NCI-H2107 (cell line): Measurements from ENCODE around the gene U2AF2.

Source experiments
- DNase-seq: peaks from one replicate; lab custom pipeline; 2025; lab: John Stamatoyannopoulos, UW

The U2AF2 gene

DNA sequence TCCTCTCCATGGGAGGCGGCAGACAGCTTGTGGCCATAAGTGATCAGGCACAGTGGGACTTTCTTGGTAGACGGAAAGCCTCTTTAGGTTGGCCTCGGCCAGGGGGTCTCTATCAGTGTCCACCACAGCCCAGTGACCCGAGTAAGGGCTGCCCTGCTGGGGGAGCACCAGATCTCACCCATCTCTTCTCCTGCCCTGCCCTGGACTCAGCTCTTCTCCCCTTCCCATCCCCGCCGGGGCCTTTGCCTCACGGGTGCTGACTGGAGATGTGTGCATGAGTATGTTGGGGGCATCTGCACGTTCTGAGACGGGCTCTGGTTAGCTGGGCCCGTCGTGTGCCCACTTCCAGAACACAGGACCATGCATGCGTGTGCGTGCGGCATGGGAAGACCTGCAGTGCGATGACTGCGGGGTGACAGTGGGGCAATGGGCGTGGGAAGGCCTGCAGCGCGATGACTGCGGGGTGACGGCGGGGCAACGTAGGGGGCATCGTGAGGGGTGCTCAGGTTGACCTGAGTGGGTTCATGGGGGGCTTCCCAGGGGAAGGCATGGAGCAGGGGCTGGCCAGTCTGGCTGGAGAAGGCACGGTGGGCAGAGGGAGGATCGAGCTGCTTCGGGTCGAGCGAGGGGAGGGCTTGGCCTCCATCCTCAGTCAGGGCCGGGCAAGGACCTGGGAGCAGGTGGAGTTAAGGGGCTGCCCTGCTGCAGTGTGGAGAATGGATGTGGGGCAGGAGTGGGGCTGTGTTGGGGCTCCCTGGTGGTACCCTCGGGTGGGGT lies 36.1 kb downstream of the U2AF2 start:
- DNase-seq, result no peak

DNA sequence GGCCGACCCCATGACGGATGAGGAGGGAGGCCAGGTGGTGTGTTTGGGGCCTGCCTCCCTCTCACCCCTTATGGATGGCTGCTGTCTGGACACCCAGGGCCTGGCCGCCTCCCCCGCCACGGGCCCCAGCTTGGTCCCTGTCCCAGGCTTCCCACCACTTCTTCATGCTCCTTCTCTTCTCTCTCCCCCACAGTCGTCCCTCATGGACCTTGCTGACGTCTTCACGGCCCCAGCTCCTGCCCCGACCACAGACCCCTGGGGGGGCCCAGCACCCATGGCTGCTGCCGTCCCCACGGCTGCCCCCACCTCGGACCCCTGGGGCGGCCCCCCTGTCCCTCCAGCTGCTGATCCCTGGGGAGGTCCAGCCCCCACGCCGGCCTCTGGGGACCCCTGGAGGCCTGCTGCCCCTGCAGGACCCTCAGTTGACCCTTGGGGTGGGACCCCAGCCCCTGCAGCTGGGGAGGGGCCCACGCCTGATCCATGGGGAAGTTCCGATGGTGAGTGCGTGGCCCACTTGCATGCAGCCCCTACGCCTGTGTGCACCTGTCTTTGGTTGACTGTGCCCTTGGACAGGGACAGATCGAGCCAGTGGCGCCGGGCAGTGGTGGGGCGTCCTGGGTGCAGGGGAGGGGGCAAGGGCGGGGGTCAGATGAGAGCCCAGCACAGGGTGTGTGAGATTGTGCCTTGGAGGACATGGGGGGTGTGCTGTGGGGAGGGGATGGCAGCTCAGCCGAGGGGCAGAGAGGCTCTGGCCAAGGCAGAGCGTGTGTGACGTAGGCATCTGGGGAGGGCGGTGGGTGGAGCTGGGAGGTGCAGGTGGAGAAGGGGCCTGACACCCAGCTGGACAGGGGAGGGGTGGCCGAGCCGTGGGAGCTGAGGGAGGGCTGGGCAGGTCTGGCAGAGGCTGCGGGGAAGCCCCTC lies 37.0 kb downstream of the U2AF2 start:
- DNase-seq, result no peak

DNA sequence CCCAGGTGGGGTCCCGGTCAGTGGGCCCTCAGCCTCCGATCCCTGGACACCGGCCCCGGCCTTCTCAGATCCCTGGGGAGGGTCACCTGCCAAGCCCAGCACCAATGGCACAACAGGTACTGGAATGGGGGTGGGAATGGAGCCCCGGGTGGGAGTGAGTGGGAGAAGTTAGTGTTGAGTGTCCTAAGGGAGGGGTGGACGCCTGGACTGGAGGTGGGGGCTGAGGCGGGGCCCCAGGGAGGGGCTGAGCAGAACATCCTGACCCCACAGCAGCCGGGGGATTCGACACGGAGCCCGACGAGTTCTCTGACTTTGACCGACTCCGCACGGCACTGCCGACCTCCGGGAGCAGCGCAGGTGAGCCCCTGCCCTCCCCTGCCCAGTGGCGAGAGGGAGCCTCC lies 37.8 kb downstream of the U2AF2 start:
- DNase-seq, result no peak

DNA sequence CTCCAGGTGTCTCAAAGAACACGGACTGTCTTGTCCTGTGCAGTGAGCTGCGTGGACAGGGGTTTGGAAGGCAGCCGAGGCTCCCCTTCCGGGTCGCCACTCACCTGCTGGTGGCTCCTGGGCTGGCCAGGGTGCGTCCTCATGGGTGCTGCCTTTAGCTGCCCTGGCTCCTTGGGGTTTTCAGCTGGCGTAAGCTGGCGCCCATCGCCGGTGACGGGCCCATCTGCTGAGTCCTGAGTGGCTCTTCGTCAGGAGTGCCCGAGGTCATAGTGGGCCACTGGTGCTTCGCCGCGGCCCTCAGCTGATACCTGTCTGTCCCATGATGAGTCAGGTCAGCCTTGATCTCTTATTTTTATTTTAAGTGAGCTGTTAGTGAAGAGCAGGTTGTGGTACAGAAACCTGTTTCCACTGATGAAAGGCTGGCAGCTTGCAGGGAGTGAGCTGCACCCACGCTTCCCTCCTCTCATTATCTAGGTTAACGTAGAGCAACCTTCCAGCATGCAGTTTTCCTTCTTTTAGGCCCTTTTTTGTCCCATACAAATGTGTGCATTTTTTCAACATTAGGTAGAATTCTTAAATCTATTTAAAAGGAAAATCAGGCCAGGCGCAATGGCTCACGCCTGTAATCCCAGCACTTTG lies 38.6 kb downstream of the U2AF2 start:
- no peak for DNase-seq

DNA sequence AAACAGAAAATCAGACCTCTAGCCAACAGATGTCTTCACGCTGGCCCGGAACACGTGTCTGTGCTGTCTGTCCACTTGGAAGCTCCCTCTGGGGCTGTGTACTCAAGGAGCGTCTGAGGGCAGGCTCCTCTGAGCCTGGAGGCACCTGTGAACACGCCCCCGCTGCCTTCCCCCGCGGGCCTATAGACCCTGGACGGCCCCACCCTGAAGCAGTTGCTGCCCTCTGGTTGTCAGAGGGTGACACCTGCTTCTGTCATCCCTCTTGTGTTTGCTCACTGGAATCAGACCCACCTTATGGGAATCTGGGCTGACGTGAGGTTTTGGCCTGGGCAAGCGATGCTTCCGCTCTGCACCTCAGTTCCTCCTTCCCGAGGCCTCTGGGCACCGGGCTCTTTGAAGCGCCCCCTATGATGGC lies 39.4 kb downstream of the U2AF2 start:
- DNase-seq, result no peak

DNA sequence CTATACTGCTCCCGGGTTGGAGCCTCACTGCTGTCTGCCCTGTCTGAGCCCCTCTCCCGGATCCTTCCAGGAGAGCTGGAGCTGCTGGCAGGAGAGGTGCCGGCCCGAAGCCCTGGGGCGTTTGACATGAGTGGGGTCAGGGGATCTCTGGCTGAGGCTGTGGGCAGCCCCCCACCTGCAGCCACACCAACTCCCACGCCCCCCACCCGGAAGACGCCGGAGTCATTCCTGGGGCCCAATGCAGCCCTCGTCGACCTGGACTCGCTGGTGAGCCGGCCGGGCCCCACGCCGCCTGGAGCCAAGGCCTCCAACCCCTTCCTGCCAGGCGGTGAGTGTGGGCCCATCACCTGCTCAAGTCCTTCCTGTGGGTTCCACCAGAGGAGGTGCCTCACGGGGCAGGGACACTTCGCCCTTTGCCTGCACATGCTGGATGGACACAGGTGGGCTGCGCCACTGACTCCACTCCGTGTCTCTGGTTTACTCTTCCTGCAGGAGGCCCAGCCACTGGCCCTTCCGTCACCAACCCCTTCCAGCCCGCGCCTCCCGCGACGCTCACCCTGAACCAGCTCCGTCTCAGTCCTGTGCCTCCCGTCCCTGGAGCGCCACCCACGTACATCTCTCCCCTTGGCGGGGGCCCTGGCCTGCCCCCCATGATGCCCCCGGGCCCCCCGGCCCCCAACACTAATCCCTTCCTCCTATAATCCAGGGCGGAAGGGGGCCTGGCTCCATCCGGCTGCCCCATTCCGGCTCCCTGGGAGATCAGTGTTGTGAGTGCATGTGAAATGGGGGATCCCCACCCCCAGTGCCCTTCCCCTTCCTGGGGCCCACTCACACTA lies 40.0 kb downstream of the U2AF2 start:
- no peak for DNase-seq

DNA sequence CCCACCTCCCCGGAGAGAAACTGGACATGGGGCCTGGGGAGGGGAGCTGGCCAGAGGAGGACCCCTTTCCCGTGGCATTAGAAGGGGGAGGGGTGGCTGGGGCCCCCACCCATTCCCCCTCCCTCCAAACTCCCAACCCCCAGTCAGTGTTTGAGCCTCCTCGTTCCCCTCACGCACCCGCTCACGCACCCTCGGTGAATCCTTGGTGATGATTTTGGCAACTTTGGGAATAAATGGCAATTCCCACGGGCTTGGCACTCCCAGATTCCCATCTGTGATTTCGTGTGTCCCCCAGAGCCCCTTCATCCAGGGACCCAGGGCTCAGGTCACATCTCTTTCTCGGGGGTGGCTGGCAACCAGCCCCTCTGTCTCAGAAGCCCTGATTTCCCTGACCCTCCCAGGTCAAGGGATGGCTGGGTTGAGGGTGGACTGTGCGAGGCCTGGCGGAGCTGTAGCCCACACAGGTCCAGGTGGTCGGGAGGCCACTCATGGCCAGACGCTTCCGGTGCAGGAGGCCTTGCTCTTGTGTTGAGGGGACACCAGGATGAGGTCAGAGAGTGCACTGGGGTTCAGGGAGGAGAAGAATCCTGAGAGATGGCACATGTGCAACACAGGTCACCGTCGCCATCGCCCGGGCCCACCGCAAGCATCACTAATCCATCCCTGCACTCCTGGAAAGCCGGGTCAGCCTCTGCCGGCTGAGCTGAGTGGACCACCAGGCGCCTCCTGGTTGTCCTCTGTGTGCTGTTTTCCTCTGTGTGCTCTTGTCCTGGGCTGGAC lies 40.9 kb downstream of the U2AF2 start:
- DNase-seq, result no peak

DNA sequence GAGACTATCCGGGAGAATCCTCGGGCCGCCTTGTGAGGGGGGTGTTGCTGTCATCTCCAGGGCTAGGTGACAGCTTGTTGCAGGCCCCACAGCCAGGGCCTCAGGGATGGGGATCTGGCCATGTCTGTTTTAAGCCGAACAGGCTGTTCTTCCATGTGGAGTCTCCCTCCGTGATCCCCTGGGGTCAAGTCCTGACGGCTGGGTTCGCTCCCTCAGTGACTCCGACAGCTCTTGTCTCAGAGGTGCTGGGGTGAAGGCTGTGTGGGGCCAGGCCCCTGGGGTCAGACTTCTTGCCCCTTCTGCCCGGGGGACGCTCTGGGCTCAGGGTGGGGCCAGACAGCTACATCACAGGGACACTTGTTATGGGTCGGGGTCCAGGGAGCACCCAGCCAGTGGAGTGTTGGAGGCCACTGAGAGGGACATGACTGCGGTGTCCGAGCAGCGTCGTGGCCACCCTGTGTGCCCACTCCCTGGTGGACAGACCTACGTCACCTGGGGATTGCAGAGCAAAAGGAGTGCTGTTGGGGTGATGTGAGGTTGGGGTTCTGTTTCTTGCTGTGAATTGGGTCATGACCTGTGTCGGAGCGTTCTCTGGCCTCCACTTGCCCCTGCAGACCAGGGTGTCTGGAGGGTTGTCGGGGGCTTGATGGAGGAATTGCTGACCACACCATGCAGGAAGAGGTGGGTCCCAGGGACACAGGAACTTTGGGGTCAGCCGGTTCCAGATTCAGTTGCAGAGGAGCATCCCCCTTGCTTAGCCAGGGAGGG lies 41.6 kb downstream of the U2AF2 start:
- no peak for DNase-seq

DNA sequence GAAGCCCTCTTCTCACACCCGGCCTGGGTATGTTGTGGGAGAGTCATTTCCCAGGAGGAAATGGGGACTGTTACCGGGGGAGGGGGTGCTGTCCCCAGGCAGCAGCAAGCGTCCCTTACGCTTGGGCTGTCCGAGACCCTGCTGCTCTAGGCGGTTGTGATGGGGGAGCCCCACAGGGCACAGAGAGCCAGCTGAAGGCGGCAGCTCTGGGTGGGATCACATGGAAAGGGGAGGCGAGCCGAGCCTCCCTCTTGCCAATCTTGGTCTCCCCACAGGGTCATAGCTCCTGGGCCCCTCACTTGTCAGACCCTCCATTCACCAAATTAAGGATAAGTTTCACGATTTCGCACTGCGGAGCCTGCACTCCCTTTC lies 42.2 kb downstream of the U2AF2 start:
- no peak for DNase-seq

DNA sequence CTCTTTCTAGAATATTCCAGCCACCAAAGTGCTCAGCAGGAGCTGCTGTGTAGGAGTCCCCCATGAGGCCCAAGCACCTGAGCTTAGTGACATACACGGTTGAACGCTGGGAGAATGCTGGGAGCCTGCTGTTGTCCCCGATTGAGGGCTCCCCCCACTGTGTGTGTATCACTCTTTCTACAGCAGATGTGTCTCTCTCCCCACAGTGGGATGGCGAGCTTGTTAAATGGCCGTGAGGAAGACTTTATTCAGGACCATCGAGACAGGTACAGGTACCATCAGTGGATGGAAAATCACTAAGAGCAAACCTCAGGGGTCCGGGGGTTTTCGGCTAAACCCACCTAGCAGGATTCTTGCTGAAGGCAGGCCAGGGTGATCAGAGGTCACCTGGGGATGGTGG lies 42.9 kb downstream of the U2AF2 start:
- no peak for DNase-seq

DNA sequence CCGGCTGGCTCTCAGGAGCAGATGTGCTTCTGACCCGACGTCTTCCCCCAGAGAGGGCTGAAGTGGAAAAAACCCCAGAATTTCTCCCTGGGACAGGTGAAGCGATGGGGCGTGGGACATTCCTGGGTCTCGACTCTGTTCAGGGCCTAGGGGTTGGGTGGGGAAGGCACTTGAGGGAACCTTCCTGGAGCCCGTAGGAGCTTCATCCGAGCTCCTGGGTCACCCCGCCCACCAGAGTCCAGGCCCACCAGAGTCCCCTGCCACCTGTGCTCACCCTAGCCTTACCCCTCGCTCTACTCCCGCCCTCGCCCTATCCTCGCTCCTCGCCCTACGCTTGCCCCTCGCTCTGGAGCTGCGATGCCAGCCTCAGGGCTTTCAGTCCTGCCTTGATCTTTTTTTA lies 43.4 kb downstream of the U2AF2 start:
- DNase-seq, result no peak

DNA sequence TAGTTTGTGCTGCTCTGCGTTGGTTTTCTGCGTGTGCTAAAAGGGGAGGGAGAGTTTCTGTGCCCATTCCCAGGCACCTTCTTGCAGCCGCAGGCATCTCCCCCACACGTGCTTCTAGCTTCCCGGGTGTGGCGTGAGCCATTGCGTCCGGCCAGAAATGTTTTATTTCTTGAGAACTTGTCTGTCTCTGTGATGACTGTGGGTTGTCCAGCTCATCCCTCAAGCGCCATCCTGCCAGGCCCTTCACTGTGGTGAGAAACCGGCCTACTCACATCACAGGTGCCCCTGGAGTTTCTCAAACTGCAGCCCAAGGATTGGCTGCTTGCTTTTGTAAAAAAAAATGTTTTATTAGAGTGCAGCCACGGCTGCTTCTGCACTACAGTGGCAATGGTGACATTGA lies 44.4 kb downstream of the U2AF2 start:
- DNase-seq, result no peak

DNA sequence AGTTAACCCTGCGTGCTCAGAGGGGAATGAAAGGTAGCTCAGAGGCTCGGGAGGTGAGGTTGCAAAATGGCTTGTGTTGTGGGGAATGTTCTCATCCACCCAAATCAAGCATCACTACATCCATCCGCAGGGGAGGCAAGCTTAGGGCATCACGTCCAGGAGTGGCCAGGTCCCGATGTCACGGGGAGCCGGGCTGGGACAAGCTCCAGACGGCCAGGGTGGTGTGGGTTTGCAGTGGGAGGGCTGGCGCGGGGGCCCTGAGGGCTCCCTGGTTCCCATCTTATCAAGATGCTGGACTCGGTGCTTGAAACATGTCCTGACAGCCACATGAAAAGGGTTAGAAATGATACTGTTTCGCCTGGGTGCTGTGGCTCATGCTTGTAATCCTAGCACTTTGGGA lies 46.0 kb downstream of the U2AF2 start:
- no peak for DNase-seq

DNA sequence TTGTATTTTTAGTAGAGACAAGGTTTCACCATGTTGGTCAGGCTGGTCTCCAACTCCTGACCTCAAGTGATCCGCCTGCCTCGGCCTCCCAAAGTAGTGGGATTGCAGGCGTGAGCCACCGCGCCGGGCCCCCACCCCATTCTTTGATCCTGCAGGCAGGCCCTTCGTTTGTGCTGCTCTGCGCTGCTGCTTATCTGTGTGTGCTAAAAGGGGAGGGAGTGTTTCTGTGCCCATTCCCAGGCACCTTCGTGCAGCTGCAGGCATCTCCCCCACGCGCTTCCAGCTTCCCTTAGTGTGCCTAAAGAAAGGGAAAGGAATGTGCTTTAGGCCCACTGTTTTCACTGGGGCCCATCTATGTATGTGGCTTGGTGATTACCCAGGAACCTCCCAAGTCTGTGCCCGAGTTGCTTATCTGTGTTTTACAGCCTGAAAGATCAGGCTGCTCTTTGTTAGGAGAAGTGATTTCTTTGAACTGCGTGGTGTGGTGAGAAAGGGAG lies 47.3 kb downstream of the U2AF2 start:
- no peak for DNase-seq

DNA sequence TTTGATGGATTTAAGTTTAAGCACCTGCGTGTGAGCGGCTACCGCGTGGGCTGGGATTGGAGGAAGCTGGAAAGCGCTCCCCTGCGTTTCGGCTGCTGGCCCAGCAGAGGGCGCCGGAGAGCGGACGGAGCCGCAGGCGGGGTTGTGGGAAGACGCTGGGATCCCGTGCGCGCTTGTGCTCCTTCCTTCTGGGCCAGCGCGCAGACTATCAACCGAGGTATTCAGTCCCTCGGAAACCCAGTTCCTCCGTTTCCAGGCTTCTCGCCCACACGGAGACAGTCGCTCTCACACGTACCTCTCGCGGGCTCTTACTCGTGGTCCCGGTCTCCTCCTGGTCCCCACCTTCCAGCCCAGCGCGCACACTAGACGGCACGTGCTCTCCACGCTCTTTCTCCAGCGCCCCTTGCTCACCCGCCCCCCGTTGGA lies 49.0 kb downstream of the U2AF2 start:
- DNase-seq, result no peak

DNA sequence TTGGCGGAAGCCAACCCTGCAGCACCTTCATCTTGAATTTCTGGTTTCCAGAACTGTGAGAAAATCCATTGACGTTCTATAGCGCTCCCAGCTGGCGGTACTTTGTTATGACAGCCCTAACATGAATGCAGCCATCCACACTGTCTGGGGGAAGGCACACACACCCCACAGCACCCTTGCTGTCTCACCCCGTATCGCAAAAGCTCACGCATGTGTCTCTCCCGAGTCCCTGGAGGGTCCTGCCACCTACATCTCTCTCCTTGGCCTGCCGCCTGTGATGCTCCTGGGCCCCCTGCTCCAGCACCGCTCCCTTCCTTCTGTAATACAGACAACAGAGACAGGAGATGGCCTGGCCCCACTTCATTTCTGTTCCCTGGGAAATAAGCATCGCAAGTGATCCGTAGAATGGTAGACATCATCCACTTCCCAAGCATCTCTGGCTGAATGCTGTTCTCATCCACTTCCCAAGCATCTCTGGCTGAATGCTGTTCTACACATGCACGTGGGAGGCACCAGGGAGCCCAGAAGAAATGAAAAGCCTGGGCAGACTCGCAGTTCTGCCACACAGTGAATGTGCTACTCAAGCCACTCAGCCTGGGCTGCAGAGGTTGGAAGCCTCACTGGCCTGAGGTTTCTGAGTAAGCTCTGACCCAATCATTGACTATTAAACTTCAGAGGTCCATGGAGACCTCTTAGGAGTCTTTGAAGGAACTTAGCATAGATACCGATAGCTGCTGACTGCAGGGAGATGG lies 49.8 kb downstream of the U2AF2 start:
- no peak for DNase-seq

DNA sequence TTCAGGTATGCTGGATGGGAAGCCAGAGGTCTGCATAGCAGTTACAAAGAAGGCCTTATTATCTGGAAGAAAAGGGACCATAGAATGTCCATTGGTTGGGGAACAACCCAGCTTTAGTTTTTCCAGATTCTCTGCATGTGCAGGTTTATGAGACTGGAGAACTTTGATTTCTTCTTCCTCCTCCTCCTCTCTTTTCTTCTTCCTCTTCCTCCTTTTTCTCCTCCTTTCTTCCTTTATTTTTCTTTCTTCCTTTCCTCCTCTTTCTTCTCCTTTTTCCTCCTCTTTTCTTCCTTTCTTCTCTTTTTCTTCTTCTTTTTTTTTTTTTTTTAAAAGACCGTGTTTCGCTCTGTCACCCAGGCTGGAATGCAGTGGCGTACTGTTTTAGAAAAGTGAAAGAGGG lies 51.1 kb downstream of the U2AF2 start:
- DNase-seq, result no peak

DNA sequence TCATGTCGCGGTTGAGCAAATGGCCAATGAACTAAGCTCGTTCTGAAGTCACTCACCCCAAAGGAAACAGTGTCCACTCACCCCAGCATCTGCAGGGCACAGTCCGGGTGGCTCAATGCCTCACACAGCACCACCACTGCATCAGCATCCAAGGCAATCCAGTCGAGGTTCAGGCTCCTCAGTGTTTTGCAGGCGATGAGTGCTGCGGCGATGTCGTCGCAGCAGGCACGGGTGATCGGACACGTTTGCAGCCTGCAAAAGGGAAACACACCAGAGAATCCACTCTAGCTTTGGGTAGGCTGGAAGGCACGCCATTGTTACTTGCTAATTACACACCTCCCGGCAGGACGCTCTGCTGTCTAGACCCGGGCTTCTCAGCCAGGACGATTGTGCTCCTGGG lies 56.9 kb downstream of the U2AF2 start:
- no peak for DNase-seq
